GM21526 (cell line): ENCODE results near the gene ITGA11.

Source experiments
- ATAC-seq: cut with Tn5 transposase; IDR thresholded peaks from one replicate; pipeline ENCODE4 v1.9.1; 2021; ENCODE audit warnings: moderate library complexity; ENCODE audit not compliant: unreplicated experiment, low FRiP score

Gene ITGA11

GRCh38 chr15:68339481-68339880, 92.5 kb downstream of the ITGA11 start:
- ATAC-seq: no peak

GRCh38 chr15:68337826-68338225, 94.1 kb downstream of the ITGA11 start:
- ATAC-seq: no peak

GRCh38 chr15:68336516-68336915, 95.4 kb downstream of the ITGA11 start:
- no peak for ATAC-seq

GRCh38 chr15:68335655-68336054, 96.3 kb downstream of the ITGA11 start:
- ATAC-seq: no peak

- ATAC-seq: no peak
Measured at GRCh38 chr15:68335251-68335650, 96.7 kb downstream of the ITGA11 start.

- no peak for ATAC-seq
Measured at GRCh38 chr15:68334661-68335124, 97.3 kb downstream of the ITGA11 start.

- ATAC-seq: no peak
Measured at GRCh38 chr15:68333775-68334470, 98.0 kb downstream of the ITGA11 start.

- no peak for ATAC-seq
Measured at GRCh38 chr15:68332266-68332665, 99.7 kb downstream of the ITGA11 start.

GRCh38 chr15:68330901-68331300, 101.1 kb downstream of the ITGA11 start:
- ATAC-seq: no peak

GRCh38 chr15:68330416-68330815, 101.5 kb downstream of the ITGA11 start:
- ATAC-seq: no peak

- ATAC-seq: no peak
Measured at GRCh38 chr15:68328964-68329363, 103.0 kb downstream of the ITGA11 start.

- ATAC-seq: no peak
Measured at GRCh38 chr15:68328443-68328842, 103.5 kb downstream of the ITGA11 start.

- ATAC-seq: no peak
Measured at GRCh38 chr15:68326711-68327354, 105.1 kb downstream of the ITGA11 start.

GRCh38 chr15:68325726-68326125, 106.2 kb downstream of the ITGA11 start:
- ATAC-seq: no peak

- ATAC-seq: no peak
Measured at GRCh38 chr15:68322796-68323195, 109.2 kb downstream of the ITGA11 start.

GRCh38 chr15:68321229-68321628, 110.7 kb downstream of the ITGA11 start:
- no peak for ATAC-seq

- no peak for ATAC-seq
Measured at GRCh38 chr15:68319997-68320396, 112.0 kb downstream of the ITGA11 start.

- ATAC-seq: no peak
Measured at GRCh38 chr15:68318931-68319909, 112.7 kb downstream of the ITGA11 start.

GRCh38 chr15:68318008-68318835, 113.7 kb downstream of the ITGA11 start:
- no peak for ATAC-seq
